ENCODE measurements around the gene SMIM20. TPM values are rescaled to one million over a fixed set of nuclear protein-coding genes. Genes with fewer than 3 reads are reported as not detected.

The SMIM20 gene
- polyA plus RNA-seq, 1 donor from 2014 or later, result 19.1 TPM

- H3K9ac ChIP-seq (ENCODE audit: low read length), result no peak overlapping the region
- no peaks in the 10 kb centered on the region for H3K79me2 ChIP-seq (replicated peaks; ENCODE audit: insufficient read depth, low read length)
- no peak overlapping the region for H2AFZ ChIP-seq (ENCODE audit: low read depth, low read length)
- H3K4me2 ChIP-seq (ENCODE audit: low read length), result no peak overlapping the region
- H3K9me3 ChIP-seq (ENCODE audit: low read length), result no peaks in the 10 kb centered on the region
- no peaks in the 10 kb centered on the region for H3K27me3 ChIP-seq (ENCODE audit: insufficient read depth, low read depth, low read length)
- H3K36me3 ChIP-seq (ENCODE audit: insufficient read depth, low read length), result no peaks in the 10 kb centered on the region
- no peaks in the 10 kb centered on the region for H3F3A ChIP-seq (ENCODE audit: insufficient read depth, low read length, poor library complexity, severe bottlenecking)
- H3K9me2 ChIP-seq (ENCODE audit: insufficient read depth, low read length), result no peaks in the 10 kb centered on the region
- no peak overlapping the region for H3K27ac ChIP-seq (ENCODE audit: low read length)
- TF ChIP-seq MXI1 (conservative IDR thresholded peaks at IDR 0.05; ENCODE audit: poor library complexity, severe bottlenecking) (no peak), EZH2 (IDR thresholded peaks at IDR 0.05; ENCODE audit: borderline replicate concordance, insufficient read depth, low read length, poor library complexity, severe bottlenecking) (no peak), CTCF (IDR thresholded peaks at IDR 0.05; ENCODE audit: poor library complexity, severe bottlenecking) (no peak), POLR2AphosphoS5 (IDR thresholded peaks at IDR 0.05) (no peak), SMC3 (conservative IDR thresholded peaks at IDR 0.05; ENCODE audit: poor library complexity) (no peak), EP300 (conservative IDR thresholded peaks at IDR 0.05; ENCODE audit: poor library complexity, severe bottlenecking) (no peak), TAF1 (IDR thresholded peaks at IDR 0.05; ENCODE audit: low read depth) (no peak)
- TF ChIP-seq, protein P1, sequence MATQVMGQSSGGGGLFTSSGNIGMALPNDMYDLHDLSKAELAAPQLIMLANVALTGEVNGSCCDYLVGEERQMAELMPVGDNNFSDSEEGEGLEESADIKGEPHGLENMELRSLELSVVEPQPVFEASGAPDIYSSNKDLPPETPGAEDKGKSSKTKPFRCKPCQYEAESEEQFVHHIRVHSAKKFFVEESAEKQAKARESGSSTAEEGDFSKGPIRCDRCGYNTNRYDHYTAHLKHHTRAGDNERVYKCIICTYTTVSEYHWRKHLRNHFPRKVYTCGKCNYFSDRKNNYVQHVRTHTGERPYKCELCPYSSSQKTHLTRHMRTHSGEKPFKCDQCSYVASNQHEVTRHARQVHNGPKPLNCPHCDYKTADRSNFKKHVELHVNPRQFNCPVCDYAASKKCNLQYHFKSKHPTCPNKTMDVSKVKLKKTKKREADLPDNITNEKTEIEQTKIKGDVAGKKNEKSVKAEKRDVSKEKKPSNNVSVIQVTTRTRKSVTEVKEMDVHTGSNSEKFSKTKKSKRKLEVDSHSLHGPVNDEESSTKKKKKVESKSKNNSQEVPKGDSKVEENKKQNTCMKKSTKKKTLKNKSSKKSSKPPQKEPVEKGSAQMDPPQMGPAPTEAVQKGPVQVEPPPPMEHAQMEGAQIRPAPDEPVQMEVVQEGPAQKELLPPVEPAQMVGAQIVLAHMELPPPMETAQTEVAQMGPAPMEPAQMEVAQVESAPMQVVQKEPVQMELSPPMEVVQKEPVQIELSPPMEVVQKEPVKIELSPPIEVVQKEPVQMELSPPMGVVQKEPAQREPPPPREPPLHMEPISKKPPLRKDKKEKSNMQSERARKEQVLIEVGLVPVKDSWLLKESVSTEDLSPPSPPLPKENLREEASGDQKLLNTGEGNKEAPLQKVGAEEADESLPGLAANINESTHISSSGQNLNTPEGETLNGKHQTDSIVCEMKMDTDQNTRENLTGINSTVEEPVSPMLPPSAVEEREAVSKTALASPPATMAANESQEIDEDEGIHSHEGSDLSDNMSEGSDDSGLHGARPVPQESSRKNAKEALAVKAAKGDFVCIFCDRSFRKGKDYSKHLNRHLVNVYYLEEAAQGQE (IDR thresholded peaks at IDR 0.05; ENCODE audit: borderline replicate concordance), result no peak
- no peaks in the 10 kb centered on the region for H4K20me1 ChIP-seq (ENCODE audit: insufficient read depth)
- no peak overlapping the region for H3K4me3 ChIP-seq (ENCODE audit: low read length)
Observed at GRCh38 chr4:25901030-25901430, 13.0 kb upstream of the SMIM20 start.

DNA sequence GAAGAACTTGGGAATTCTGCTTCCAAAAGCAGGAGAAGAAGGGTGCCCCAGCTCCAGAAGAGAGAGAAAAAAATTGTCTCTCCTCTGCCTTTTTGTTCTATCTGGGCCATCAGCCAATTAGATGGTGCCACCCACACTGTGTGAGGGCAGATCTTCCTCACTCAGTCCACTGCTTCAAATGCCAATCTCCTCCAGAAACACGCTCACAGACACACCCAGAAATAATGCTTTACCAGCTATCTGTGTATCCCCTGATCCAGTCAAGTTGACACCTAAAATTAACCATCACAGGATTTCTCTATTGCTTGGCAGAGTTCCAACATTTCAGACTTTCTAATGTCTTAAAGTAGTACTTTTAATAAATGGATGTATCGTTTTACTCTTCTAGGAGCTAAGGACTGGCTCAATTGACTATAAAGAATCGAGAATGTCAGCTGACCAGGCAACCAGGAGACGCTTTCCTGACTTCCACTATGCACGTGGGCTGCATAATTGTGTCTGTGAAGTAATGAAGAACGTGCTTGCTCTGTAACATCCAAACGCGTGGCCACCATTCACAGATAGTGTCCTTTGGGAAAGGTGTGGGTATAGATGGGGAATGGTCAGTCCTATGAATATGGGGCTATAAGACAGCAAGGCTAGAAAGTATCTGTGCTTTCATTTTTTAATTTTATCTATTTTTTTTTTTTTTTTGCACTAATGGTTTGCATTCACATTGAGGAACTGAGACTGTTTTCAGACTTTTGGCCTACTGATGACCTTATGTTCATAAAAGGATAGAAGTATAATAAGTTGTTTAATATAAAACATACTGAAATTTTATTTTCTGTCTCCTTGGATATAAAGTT is 9.9 kb upstream of the SMIM20 start:
- Histone ChIP-seq H3K9me3 (ENCODE audit: low read length) (no peaks in the 10 kb centered on the region), H3K36me3 (ENCODE audit: insufficient read depth, low read length) (no peaks in the 10 kb centered on the region), H4K20me1 (ENCODE audit: insufficient read depth) (no peaks in the 10 kb centered on the region), H3K27me3 (ENCODE audit: insufficient read depth, low read depth, low read length) (no peaks in the 10 kb centered on the region), H3K9ac (ENCODE audit: low read length) (no peak overlapping the region), H3K4me3 (ENCODE audit: low read length) (no peak overlapping the region), H2AFZ (ENCODE audit: low read depth, low read length) (no peak overlapping the region), H3K27ac (ENCODE audit: low read length) (no peak overlapping the region), H3F3A (ENCODE audit: insufficient read depth, low read length, poor library complexity, severe bottlenecking) (no peaks in the 10 kb centered on the region), H3K4me2 (ENCODE audit: low read length) (no peak overlapping the region), H3K9me2 (ENCODE audit: insufficient read depth, low read length) (no peaks in the 10 kb centered on the region), H3K79me2 (replicated peaks; ENCODE audit: insufficient read depth, low read length) (no peaks in the 10 kb centered on the region)
- TF ChIP-seq TAF1 (IDR thresholded peaks at IDR 0.05; ENCODE audit: low read depth) (no peak), EZH2 (IDR thresholded peaks at IDR 0.05; ENCODE audit: borderline replicate concordance, insufficient read depth, low read length, poor library complexity, severe bottlenecking) (no peak), CTCF (IDR thresholded peaks at IDR 0.05; ENCODE audit: poor library complexity, severe bottlenecking) (no peak), RAD21 (conservative IDR thresholded peaks at IDR 0.05) (no peak), SMC3 (conservative IDR thresholded peaks at IDR 0.05; ENCODE audit: poor library complexity) (no peak), MXI1 (conservative IDR thresholded peaks at IDR 0.05; ENCODE audit: poor library complexity, severe bottlenecking) (no peak), POLR2AphosphoS5 (IDR thresholded peaks at IDR 0.05) (no peak)
